ENCODE measurements around the gene DNAJB9.
A peak's percentile ranks its signal among the peaks of the same experiment; 100 is the strongest.

DNAJB9 gene

GRCh38 chr7:108525985-108526767, 43.5 kb upstream of the DNAJB9 start, which contains the start of gene PNPLA8 (continued):
- peak; percentile 99 for TF ChIP-seq SP3 (tag by site-specific recombination; IDR thresholded peaks at IDR 0.05)
- no peak for TF ChIP-seq ZNF433 (tag by site-specific recombination; IDR thresholded peaks at IDR 0.05; ENCODE audit: low read depth)
- TF ChIP-seq ZNF610 (tag by site-specific recombination; IDR thresholded peaks at IDR 0.05; ENCODE audit: borderline replicate concordance), result peak; percentile 50
- no peak for TF ChIP-seq ZBTB10 (tag by site-specific recombination; IDR thresholded peaks at IDR 0.05)
- 0 out of 2 replicates have a peak, but pooled peaks have one; percentile 17 for TF ChIP-seq ZNF366 (tag by site-specific recombination; conservative IDR thresholded peaks at IDR 0.05)
- no peak for TF ChIP-seq GFI1B (tag by site-specific recombination; IDR thresholded peaks at IDR 0.05)
- no peak for TF ChIP-seq ZNF350 (tag by site-specific recombination; IDR thresholded peaks at IDR 0.05)

GRCh38 chr7:108526768-108527017, 43.0 kb upstream of the DNAJB9 start:
- ChIA-PET CTCF (interaction anchor here (0.6 to 1.2 kb wide), 4 partner anchors 10 to 44 kb away, joined by 3 to 6 read pairs (median 4); partner anchors contain the start of genes DNAJB9 and THAP5), POLR2A (interaction anchor here (1.6 to 2.9 kb wide), 3 partner anchors 17 to 43 kb away, joined by 5 to 42 read pairs (median 5); partner anchors contain the start of genes DNAJB9 and THAP5)
- Histone ChIP-seq H3K4me3 (ENCODE audit: low read depth, low read length) (peak overlapping the region; percentile 96), H3K36me3 (ENCODE audit: control insufficient read depth in 2 of 2, insufficient read depth in 1 of 2, low read length in 2 of 2) (no peaks in the 10 kb centered on the region), H3K9me3 (ENCODE audit: control insufficient read depth, insufficient read depth, low read depth, low read length) (no peaks in the 10 kb centered on the region), H3K27ac (ENCODE audit: extremely low read depth, low read depth, low read length) (peak overlapping the region; percentile 54), H3K4me1 (ENCODE audit: control insufficient read depth, insufficient read depth, low read length) (peaks cover 2% of the 10 kb centered on the region; the same call in 1 of the 2 replicates)
- TF ChIP-seq ZNF311 (tag by site-specific recombination; IDR thresholded peaks at IDR 0.05; ENCODE audit: borderline replicate concordance), result no peak
- TF ChIP-seq ZNF266 (tag by site-specific recombination; IDR thresholded peaks at IDR 0.05; ENCODE audit: low read depth), result no peak
- no peak for TF ChIP-seq ZNF175 (tag by site-specific recombination; IDR thresholded peaks at IDR 0.05)
- no peak for TF ChIP-seq ZNF423 (tag by site-specific recombination; IDR thresholded peaks at IDR 0.05)
- TF ChIP-seq EGR2 (tag by site-specific recombination; IDR thresholded peaks at IDR 0.05; ENCODE audit: low read depth), result no peak
- no peak; the same call in 1 of the 2 replicates for TF ChIP-seq ZBTB8A (tag by site-specific recombination; IDR thresholded peaks at IDR 0.05)
- no peak for TF ChIP-seq ZNF529 (tag by site-specific recombination; IDR thresholded peaks at IDR 0.05; ENCODE audit: insufficient replicate concordance)
- TF ChIP-seq ZNF174 (tag by site-specific recombination; IDR thresholded peaks at IDR 0.05), result no peak
- TF ChIP-seq ZNF354C (tag by site-specific recombination; IDR thresholded peaks at IDR 0.05; ENCODE audit: borderline replicate concordance, low read depth), result no peak
- no peak for TF ChIP-seq ZNF785 (tag by site-specific recombination; IDR thresholded peaks at IDR 0.05)
- no peak for TF ChIP-seq MZF1 (tag by site-specific recombination; IDR thresholded peaks at IDR 0.05; ENCODE audit: borderline replicate concordance)
- TF ChIP-seq, protein P1, sequence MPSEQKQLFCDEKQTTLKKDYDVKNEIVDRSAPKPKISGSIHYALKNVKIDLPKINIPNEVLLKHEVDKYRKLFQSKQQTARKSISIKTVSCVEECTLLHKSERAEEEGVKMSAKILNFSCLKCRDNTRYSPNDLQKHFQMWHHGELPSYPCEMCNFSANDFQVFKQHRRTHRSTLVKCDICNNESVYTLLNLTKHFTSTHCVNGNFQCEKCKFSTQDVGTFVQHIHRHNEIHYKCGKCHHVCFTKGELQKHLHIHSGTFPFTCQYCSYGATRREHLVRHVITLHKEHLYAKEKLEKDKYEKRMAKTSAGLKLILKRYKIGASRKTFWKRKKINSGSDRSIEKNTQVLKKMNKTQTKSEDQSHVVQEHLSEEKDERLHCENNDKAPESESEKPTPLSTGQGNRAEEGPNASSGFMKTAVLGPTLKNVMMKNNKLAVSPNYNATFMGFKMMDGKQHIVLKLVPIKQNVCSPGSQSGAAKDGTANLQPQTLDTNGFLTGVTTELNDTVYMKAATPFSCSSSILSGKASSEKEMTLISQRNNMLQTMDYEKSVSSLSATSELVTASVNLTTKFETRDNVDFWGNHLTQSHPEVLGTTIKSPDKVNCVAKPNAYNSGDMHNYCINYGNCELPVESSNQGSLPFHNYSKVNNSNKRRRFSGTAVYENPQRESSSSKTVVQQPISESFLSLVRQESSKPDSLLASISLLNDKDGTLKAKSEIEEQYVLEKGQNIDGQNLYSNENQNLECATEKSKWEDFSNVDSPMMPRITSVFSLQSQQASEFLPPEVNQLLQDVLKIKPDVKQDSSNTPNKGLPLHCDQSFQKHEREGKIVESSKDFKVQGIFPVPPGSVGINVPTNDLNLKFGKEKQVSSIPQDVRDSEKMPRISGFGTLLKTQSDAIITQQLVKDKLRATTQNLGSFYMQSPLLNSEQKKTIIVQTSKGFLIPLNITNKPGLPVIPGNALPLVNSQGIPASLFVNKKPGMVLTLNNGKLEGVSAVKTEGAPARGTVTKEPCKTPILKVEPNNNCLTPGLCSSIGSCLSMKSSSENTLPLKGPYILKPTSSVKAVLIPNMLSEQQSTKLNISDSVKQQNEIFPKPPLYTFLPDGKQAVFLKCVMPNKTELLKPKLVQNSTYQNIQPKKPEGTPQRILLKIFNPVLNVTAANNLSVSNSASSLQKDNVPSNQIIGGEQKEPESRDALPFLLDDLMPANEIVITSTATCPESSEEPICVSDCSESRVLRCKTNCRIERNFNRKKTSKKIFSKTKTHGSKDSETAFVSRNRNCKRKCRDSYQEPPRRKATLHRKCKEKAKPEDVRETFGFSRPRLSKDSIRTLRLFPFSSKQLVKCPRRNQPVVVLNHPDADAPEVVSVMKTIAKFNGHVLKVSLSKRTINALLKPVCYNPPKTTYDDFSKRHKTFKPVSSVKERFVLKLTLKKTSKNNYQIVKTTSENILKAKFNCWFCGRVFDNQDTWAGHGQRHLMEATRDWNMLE (tag by site-specific recombination; conservative IDR thresholded peaks at IDR 0.05; ENCODE audit: low read depth), result no peak
- no peak for TF ChIP-seq ZNF776 (tag by site-specific recombination; IDR thresholded peaks at IDR 0.05; ENCODE audit: borderline replicate concordance)
- TF ChIP-seq, protein P2, sequence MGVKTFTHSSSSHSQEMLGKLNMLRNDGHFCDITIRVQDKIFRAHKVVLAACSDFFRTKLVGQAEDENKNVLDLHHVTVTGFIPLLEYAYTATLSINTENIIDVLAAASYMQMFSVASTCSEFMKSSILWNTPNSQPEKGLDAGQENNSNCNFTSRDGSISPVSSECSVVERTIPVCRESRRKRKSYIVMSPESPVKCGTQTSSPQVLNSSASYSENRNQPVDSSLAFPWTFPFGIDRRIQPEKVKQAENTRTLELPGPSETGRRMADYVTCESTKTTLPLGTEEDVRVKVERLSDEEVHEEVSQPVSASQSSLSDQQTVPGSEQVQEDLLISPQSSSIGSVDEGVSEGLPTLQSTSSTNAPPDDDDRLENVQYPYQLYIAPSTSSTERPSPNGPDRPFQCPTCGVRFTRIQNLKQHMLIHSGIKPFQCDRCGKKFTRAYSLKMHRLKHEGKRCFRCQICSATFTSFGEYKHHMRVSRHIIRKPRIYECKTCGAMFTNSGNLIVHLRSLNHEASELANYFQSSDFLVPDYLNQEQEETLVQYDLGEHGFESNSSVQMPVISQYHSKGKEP (tag by site-specific recombination; IDR thresholded peaks at IDR 0.05), result no peak
- TF ChIP-seq INSM2 (tag by site-specific recombination; IDR thresholded peaks at IDR 0.05), result no peak
- TF ChIP-seq, protein P3, sequence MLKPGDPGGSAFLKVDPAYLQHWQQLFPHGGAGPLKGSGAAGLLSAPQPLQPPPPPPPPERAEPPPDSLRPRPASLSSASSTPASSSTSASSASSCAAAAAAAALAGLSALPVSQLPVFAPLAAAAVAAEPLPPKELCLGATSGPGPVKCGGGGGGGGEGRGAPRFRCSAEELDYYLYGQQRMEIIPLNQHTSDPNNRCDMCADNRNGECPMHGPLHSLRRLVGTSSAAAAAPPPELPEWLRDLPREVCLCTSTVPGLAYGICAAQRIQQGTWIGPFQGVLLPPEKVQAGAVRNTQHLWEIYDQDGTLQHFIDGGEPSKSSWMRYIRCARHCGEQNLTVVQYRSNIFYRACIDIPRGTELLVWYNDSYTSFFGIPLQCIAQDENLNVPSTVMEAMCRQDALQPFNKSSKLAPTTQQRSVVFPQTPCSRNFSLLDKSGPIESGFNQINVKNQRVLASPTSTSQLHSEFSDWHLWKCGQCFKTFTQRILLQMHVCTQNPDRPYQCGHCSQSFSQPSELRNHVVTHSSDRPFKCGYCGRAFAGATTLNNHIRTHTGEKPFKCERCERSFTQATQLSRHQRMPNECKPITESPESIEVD (tag by site-specific recombination; IDR thresholded peaks at IDR 0.05), result no peak
